K562 (cell line): ENCODE data around the gene NFKBIB. TPM values are rescaled to one million over a fixed set of nuclear protein-coding genes. Genes with fewer than 3 reads are reported as not detected.
A peak's percentile ranks its signal among the peaks of the same experiment; 100 is the strongest.

Experiments
- ELK1 ChIP-seq: sonication (generic); formaldehyde crosslinking; IDR thresholded peaks from 2 replicates; pipeline ENCODE4 v1.8.1; 2022; ENCODE audit warnings: missing genetic modification reagents
- FOS ChIP-seq: IDR thresholded peaks from 3 replicates; pipeline ENCODE4 v1.6.1; 2011; ENCODE audit not compliant: insufficient read length; ENCODE audit errors: extremely low read depth
- FOXJ2 ChIP-seq: fragments of 200-800 bp; sonication (Bioruptor generic); IDR thresholded peaks from 2 replicates; pipeline ENCODE4 v1.6.1; 2016; ENCODE audit warnings: missing genetic modification characterization, missing compliant biosample characterization
- NFATC3 ChIP-seq: fragments of 450-650 bp; IDR thresholded peaks from 2 replicates; pipeline ENCODE4 v1.6.1; 2017; ENCODE audit warnings: mild to moderate bottlenecking
- NFE2 ChIP-seq: IDR thresholded peaks from 2 replicates; pipeline ENCODE4 v1.6.1; 2014; ENCODE audit warnings: antibody characterized with exemption, low read depth
- NONO ChIP-seq, 2 experiments: fragments of 200-400 bp in 1 of 2; fragments of 450-650 bp in 1 of 2; formaldehyde crosslinking in 1 of 2; IDR thresholded peaks; 2 replicates each; pipeline ENCODE4 v1.6.1; 2017; ENCODE audit warnings: low read depth in 2 of 2, mild to moderate bottlenecking in 2 of 2, moderate library complexity in 2 of 2, low read length in 1 of 2
- NR3C1 ChIP-seq: sonication (generic); formaldehyde crosslinking; IDR thresholded peaks from 2 replicates; pipeline ENCODE4 v1.8.1; 2022; ENCODE audit warnings: missing genetic modification reagents
- POLR2A ChIP-seq: fragments of 450-650 bp; conservative IDR thresholded peaks from 2 replicates; pipeline ENCODE4 v1.6.1; 2016
- RB1 ChIP-seq: fragments of 450-650 bp; IDR thresholded peaks from 2 replicates; pipeline ENCODE4 v1.6.1; 2017; ENCODE audit warnings: low read depth, mild to moderate bottlenecking
- RCOR1 ChIP-seq, 2 experiments: IDR thresholded peaks; 2 replicates each; pipeline ENCODE4 v1.6.1; 2012; ENCODE audit warnings: low read depth in 2 of 2, low read length in 2 of 2, borderline replicate concordance in 1 of 2, improper control_type of control experiment in 1 of 2
- SMAD4 ChIP-seq: fragments of 250-450 bp; sonication (Bioruptor Pico); conservative IDR thresholded peaks from 2 replicates; pipeline ENCODE4 v1.8.0; 2021; ENCODE audit warnings: inconsistent platforms, mild to moderate bottlenecking, moderate library complexity
- SMC3 ChIP-seq: conservative IDR thresholded peaks from 2 replicates; pipeline ENCODE4 v1.6.1; 2011; ENCODE audit warnings: low read depth, low read length, improper control_type of control experiment; ENCODE audit not compliant: insufficient read depth
- SRSF3 ChIP-seq: fragments of 200-400 bp; formaldehyde crosslinking; IDR thresholded peaks from 2 replicates; pipeline ENCODE4 v1.6.1; 2016; ENCODE audit warnings: mild to moderate bottlenecking, low read length, moderate library complexity; ENCODE audit not compliant: insufficient read depth
- STAT5B ChIP-seq: fragments of 250-450 bp; sonication (Bioruptor Pico); IDR thresholded peaks from 2 replicates; pipeline ENCODE4 v1.8.0; 2021; ENCODE audit warnings: mild to moderate bottlenecking, inconsistent platforms
- THRAP3 ChIP-seq: fragments of 450-650 bp; IDR thresholded peaks from 2 replicates; pipeline ENCODE4 v1.6.1; 2016; ENCODE audit warnings: mild to moderate bottlenecking, inconsistent platforms, borderline replicate concordance
- TRIM24 ChIP-seq, 2 experiments: fragments of 450-650 bp; IDR thresholded peaks; 2 replicates each; pipeline ENCODE4 v1.6.1; 2016
- ZC3H11A ChIP-seq: IDR thresholded peaks from 2 replicates; pipeline ENCODE4 v1.6.1; 2012; ENCODE audit warnings: low read depth, low read length, improper control_type of control experiment
- polyA plus RNA-seq, 8 experiments: library from polyadenylated mRNA; depleted of rRNA in 4 of 8; stranded (reverse) in 5 of 8; unstranded in 3 of 8; fragments of >200 nt; fragmentation: Nextera tagmentation in 2 of 8; fragmentation: Illumina TruSeq in 1 of 8; extraction: Ambion mirVana in 2 of 8; extraction: Trizol in 1 of 8; gene quantifications; 2 replicates each; pipeline versions ENCODE4 v1.2.1 to v1.2.3, GENCODE V29; 2011 to 2014; ENCODE audit warnings: inconsistent platforms in 1 of 8, missing spikeins in 1 of 8
- total RNA-seq, 7 experiments: library from RNA; depleted of rRNA in 6 of 7; stranded (reverse); fragments of >200 nt in 6 of 7; fragmentation: Illumina TruSeq in 2 of 7; extraction: Trizol in 2 of 7; gene quantifications; 2 replicates each; pipeline versions ENCODE4 v1.2.1 to v1.2.3, GENCODE V29; 2011 to 2021; ENCODE audit warnings: low replicate concordance in 1 of 7
- TF ChIP-seq, protein P1 (sequence below): fragments of 450-650 bp; IDR thresholded peaks from 2 replicates; pipeline ENCODE4 v1.7.0; 2016; ENCODE audit warnings: borderline replicate concordance
- TF ChIP-seq, protein P2 (sequence below): fragments of 250-450 bp; sonication (Bioruptor Pico); IDR thresholded peaks from 2 replicates; pipeline ENCODE4 v1.4.0; 2020; ENCODE audit warnings: mild to moderate bottlenecking, moderate library complexity
- TF ChIP-seq, protein P3 (sequence below): sonication (generic); formaldehyde crosslinking; IDR thresholded peaks from 2 replicates; pipeline ENCODE4 v1.8.0; 2022; ENCODE audit warnings: missing genetic modification reagents, mild to moderate bottlenecking, borderline replicate concordance

NFKBIB gene
- total and polyA plus RNA-seq, 9 of the 15 experiments (the other 6 are each of a cell fraction or from before 2014, with no cell fraction given) = 1.5 to 44.9 (median 10.4) TPM

DNA sequence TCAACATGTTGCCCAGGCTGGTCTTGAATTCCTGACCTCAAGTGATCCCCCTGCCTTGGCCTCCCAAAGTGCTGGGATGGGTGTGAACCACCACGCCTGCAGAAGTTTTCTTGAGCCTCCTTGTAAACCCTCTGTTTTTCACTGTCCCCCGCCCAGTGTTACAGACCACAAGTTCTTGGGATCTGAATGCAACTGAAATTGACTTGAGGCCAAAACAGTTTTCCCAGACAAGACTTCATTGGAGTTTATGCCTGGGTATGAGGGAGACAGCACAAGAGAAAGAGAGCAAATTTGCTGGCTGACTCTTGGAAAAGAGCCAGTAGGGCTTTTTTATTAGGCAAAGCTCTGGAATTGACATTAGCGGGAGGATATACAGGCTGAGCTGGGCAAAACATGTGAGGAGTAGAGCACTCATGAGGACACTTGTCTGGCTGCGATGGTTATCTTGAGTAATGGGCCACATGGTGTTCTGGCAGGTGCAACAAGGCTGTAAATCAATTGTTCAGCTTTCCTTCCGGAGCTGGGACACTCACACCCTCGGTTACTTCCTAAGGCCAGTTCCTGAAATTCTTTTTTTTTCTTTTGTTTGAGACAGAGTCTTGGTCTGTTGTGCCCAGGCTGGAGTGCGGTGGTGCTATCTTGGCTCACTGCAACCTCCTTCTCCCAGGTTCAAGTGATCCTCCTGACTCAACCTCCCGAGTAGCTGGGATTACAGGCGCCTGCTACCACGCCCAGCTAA is 37.3 kb upstream of the NFKBIB start (continued):
- TF ChIP-seq THRAP3 = no peak
- TF ChIP-seq, protein P1, sequence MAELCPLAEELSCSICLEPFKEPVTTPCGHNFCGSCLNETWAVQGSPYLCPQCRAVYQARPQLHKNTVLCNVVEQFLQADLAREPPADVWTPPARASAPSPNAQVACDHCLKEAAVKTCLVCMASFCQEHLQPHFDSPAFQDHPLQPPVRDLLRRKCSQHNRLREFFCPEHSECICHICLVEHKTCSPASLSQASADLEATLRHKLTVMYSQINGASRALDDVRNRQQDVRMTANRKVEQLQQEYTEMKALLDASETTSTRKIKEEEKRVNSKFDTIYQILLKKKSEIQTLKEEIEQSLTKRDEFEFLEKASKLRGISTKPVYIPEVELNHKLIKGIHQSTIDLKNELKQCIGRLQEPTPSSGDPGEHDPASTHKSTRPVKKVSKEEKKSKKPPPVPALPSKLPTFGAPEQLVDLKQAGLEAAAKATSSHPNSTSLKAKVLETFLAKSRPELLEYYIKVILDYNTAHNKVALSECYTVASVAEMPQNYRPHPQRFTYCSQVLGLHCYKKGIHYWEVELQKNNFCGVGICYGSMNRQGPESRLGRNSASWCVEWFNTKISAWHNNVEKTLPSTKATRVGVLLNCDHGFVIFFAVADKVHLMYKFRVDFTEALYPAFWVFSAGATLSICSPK = no peak
- TF ChIP-seq, protein P2, sequence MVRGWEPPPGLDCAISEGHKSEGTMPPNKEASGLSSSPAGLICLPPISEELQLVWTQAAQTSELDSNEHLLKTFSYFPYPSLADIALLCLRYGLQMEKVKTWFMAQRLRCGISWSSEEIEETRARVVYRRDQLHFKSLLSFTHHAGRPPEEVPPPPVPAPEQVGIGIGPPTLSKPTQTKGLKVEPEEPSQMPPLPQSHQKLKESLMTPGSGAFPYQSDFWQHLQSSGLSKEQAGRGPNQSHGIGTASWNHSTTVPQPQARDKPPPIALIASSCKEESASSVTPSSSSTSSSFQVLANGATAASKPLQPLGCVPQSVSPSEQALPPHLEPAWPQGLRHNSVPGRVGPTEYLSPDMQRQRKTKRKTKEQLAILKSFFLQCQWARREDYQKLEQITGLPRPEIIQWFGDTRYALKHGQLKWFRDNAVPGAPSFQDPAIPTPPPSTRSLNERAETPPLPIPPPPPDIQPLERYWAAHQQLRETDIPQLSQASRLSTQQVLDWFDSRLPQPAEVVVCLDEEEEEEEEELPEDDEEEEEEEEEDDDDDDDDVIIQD (CRISPR knock-in tag) = no peak
- no peak for TF ChIP-seq ELK1 (CRISPR knock-in tag)
- no peak for TF ChIP-seq POLR2A
- peak in 1 of 2 experiments; percentile 90; a peak in 2 of 4 replicates for TF ChIP-seq RCOR1 (IDR thresholded peaks at IDR 0.05; ENCODE audit: borderline replicate concordance in 1 of 2, low read depth in 2 of 2, low read length in 2 of 2)
- TF ChIP-seq NFATC3 = no peak
- TF ChIP-seq SRSF3 = no peak
- peak; percentile 71; the same call in 1 of the 2 replicates for TF ChIP-seq FOXJ2 (tag)
- no peak for TF ChIP-seq ZC3H11A
- TF ChIP-seq, protein P3, sequence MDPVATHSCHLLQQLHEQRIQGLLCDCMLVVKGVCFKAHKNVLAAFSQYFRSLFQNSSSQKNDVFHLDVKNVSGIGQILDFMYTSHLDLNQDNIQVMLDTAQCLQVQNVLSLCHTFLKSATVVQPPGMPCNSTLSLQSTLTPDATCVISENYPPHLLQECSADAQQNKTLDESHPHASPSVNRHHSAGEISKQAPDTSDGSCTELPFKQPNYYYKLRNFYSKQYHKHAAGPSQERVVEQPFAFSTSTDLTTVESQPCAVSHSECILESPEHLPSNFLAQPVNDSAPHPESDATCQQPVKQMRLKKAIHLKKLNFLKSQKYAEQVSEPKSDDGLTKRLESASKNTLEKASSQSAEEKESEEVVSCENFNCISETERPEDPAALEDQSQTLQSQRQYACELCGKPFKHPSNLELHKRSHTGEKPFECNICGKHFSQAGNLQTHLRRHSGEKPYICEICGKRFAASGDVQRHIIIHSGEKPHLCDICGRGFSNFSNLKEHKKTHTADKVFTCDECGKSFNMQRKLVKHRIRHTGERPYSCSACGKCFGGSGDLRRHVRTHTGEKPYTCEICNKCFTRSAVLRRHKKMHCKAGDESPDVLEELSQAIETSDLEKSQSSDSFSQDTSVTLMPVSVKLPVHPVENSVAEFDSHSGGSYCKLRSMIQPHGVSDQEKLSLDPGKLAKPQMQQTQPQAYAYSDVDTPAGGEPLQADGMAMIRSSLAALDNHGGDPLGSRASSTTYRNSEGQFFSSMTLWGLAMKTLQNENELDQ (CRISPR knock-in tag) = no peak
- TF ChIP-seq SMAD4 (CRISPR knock-in tag) = peak; percentile 92
- no peak for TF ChIP-seq NONO (IDR thresholded peaks at IDR 0.05; ENCODE audit: low read depth in 2 of 2, low read length in 1 of 2)
- TF ChIP-seq NR3C1 (CRISPR knock-in tag) = no peak
- no peak for TF ChIP-seq NFE2
- TF ChIP-seq STAT5B (CRISPR knock-in tag) = no peak
- TF ChIP-seq SMC3 = no peak
- peak in 1 of 2 experiments; percentile 63; a peak in 1 of 4 replicates for TF ChIP-seq TRIM24 (IDR thresholded peaks at IDR 0.05)
- no peak for TF ChIP-seq RB1
- TF ChIP-seq FOS = no peak
